K562 (cell line): ENCODE data around the gene GON7. TPM values are rescaled to one million over a fixed set of nuclear protein-coding genes. Genes with fewer than 3 reads are reported as not detected.

Experiments used
- ASH1L ChIP-seq: fragments of 450-650 bp; IDR thresholded peaks from 2 replicates; pipeline ENCODE4 v1.6.1; 2018; ENCODE audit warnings: borderline replicate concordance, mild to moderate bottlenecking, low read depth; ENCODE audit not compliant: partially characterized antibody
- BACH1 ChIP-seq: fragments of 200-800 bp; sonication (Bioruptor generic); IDR thresholded peaks from 2 replicates; pipeline ENCODE4 v1.6.1; 2016; ENCODE audit warnings: missing genetic modification characterization, missing compliant biosample characterization
- DDX20 ChIP-seq: fragments of 450-650 bp; IDR thresholded peaks from 2 replicates; pipeline ENCODE4 v1.6.1; 2016; ENCODE audit warnings: missing genetic modification characterization, low read depth, mild to moderate bottlenecking, missing compliant biosample characterization, moderate library complexity
- E2F6 ChIP-seq, 2 experiments: IDR thresholded peaks; 2 replicates each; pipeline ENCODE4 v1.6.1; 2011; ENCODE audit warnings: borderline replicate concordance in 1 of 2, control low read depth in 1 of 2, low read depth in 1 of 2, low read length in 1 of 2, mild to moderate bottlenecking in 1 of 2, mixed read lengths in 1 of 2, moderate library complexity in 1 of 2; ENCODE audit not compliant: insufficient read depth in 1 of 2, insufficient read length in 1 of 2, poor library complexity in 1 of 2, severe bottlenecking in 1 of 2; ENCODE audit errors: extremely low read depth in 1 of 2
- ESRRB ChIP-seq: fragments of 250-450 bp; sonication (Bioruptor Pico); IDR thresholded peaks from 2 replicates; pipeline ENCODE4 v1.5.0; 2020; ENCODE audit warnings: mild to moderate bottlenecking, moderate library complexity, borderline replicate concordance
- ETV5 ChIP-seq: sonication (generic); formaldehyde crosslinking; IDR thresholded peaks from 2 replicates; pipeline ENCODE4 v1.4.0; 2020; ENCODE audit warnings: low read depth, mild to moderate bottlenecking, missing genetic modification reagents
- GATA2 ChIP-seq: sonication (generic); formaldehyde crosslinking; IDR thresholded peaks from 2 replicates; pipeline ENCODE4 v1.4.0; 2020; ENCODE audit warnings: mild to moderate bottlenecking, missing genetic modification reagents
- MEF2D ChIP-seq: conservative IDR thresholded peaks from 2 replicates; pipeline ENCODE4 v1.6.1; 2016; ENCODE audit warnings: low read depth, missing genetic modification characterization, missing compliant biosample characterization
- PHF21A ChIP-seq: fragments of 450-650 bp; IDR thresholded peaks from 2 replicates; pipeline ENCODE4 v1.6.1; 2017; ENCODE audit warnings: low read depth, borderline replicate concordance
- SAP30 ChIP-seq: fragments of 200-600 bp; sonication (generic); IDR thresholded peaks from 2 replicates; pipeline ENCODE4 v1.6.1; 2012; ENCODE audit warnings: borderline replicate concordance, low read depth, mild to moderate bottlenecking, moderate library complexity, low read length, control low read depth, inconsistent platforms; ENCODE audit not compliant: insufficient read depth, poor library complexity, severe bottlenecking
- STAT5A ChIP-seq: IDR thresholded peaks from 2 replicates; pipeline ENCODE4 v1.6.1; 2012; ENCODE audit warnings: low read length, inconsistent platforms, borderline replicate concordance
- ZKSCAN1 ChIP-seq: fragments of 150-350 bp; IDR thresholded peaks from 2 replicates; pipeline ENCODE4 v1.6.1; 2016; ENCODE audit warnings: low read depth, low read length
- ZNF197 ChIP-seq: fragments of 200-800 bp; sonication (Bioruptor generic); IDR thresholded peaks from 2 replicates; pipeline ENCODE4 v1.6.1; 2016; ENCODE audit warnings: low read depth, missing genetic modification characterization, missing compliant biosample characterization
- ZNF324 ChIP-seq: fragments of 250-450 bp; sonication (Bioruptor Pico); IDR thresholded peaks from 2 replicates; pipeline ENCODE4 v1.4.0; 2020; ENCODE audit warnings: mild to moderate bottlenecking
- ZNF592 ChIP-seq: fragments of 450-650 bp; IDR thresholded peaks from 2 replicates; pipeline ENCODE4 v1.6.1; 2017; ENCODE audit warnings: antibody characterized with exemption, mild to moderate bottlenecking
- ZNF764 ChIP-seq: fragments of 250-450 bp; sonication (Bioruptor Pico); IDR thresholded peaks from 2 replicates; pipeline ENCODE4 v1.4.0; 2020; ENCODE audit warnings: low read depth, mild to moderate bottlenecking, moderate library complexity
- ZSCAN29 ChIP-seq: fragments of 450-650 bp; IDR thresholded peaks from 2 replicates; pipeline ENCODE4 v1.6.1; 2017
- polyA plus RNA-seq, 8 experiments: library from polyadenylated mRNA; depleted of rRNA in 4 of 8; stranded (reverse) in 5 of 8; unstranded in 3 of 8; fragments of >200 nt; fragmentation: Nextera tagmentation in 2 of 8; fragmentation: Illumina TruSeq in 1 of 8; extraction: Ambion mirVana in 2 of 8; extraction: Trizol in 1 of 8; gene quantifications; 2 replicates each; pipeline versions ENCODE4 v1.2.1 to v1.2.3, GENCODE V29; 2011 to 2014; ENCODE audit warnings: inconsistent platforms in 1 of 8, missing spikeins in 1 of 8
- total RNA-seq, 7 experiments: library from RNA; depleted of rRNA in 6 of 7; stranded (reverse); fragments of >200 nt in 6 of 7; fragmentation: Illumina TruSeq in 2 of 7; extraction: Trizol in 2 of 7; gene quantifications; 2 replicates each; pipeline versions ENCODE4 v1.2.1 to v1.2.3, GENCODE V29; 2011 to 2021; ENCODE audit warnings: low replicate concordance in 1 of 7
- TF ChIP-seq, protein P1 (sequence below): sonication (generic); formaldehyde crosslinking; IDR thresholded peaks from 2 replicates; pipeline ENCODE4 v1.5.0; 2020; ENCODE audit warnings: missing genetic modification reagents
- TF ChIP-seq, protein P2 (sequence below): IDR thresholded peaks from 2 replicates; pipeline ENCODE4 v1.6.1; 2016; ENCODE audit warnings: missing genetic modification characterization, missing compliant biosample characterization

The GON7 gene
- total and polyA plus RNA-seq, 9 of the 15 experiments (the other 6 are each of a cell fraction or from before 2014, with no cell fraction given) = 13.7 to 34.0 (median 23.9) TPM

DNA sequence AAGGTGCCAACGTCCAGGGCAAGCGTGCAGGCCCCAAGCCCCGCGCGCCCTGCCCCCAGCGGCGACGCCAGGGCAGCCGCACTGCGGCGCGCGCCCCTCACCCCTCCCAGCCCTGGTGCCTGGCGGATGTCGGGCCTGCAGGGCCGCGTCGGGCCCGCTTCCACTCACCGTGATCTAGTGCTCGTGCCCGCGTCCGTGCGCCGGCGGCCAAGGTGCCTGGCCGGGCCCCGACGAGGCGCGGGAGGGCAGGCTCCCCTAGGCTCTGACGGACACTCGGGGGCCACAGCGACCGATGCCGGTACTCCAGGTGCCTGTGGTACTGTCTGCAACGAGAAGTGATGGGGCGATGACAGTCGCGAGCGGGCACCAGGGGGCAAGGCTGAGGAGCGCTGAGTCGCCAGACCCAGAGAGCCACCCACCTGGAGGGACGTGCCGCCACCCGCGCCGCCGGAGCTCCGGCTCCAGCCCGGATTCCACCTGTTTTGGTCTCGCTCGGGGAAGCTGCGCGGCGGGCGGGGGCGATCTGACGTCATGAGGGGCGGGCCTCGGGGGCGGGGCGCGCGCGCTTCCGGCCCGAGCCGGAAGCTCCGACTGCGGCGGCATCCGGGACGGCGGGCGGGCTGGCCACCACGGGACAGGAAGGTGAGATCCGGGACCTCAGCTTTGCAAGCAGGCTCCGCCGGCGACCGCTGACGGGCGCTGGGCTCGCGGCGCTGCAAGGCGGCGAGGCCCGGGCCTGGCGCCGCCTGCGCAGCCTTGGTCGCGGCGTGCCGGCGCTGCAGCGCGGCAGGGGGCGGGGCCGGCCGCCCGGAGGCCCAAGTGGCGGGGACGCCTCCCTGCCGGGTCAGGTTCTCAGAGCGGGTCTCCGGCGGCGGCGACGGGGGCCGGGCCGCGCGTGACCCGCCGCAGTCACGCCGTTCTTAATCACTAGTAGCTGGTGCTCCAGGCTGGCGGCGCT is 22.2 kb downstream of the GON7 start, which contains the start of the genes LYSET and MOAP1 (continued):
- TF ChIP-seq ZNF197 (CRISPR knock-in tag) (no peak), SAP30 (peak; percentile 58), MEF2D (no peak), ZSCAN29 (no peak), DDX20 (tag) (no peak), ZNF592 (no peak), ETV5 (peak; percentile 51; the same call in 1 of the 2 replicates), ZNF324 (CRISPR knock-in tag) (no peak), ZKSCAN1 (no peak), ASH1L (no peak), ZNF764 (CRISPR knock-in tag) (no peak), ESRRB (CRISPR knock-in tag) (no peak), PHF21A (no peak), STAT5A (no peak), GATA2 (CRISPR knock-in tag) (no peak), E2F6 (IDR thresholded peaks at IDR 0.05; ENCODE audit: borderline replicate concordance in 1 of 2, extremely low read depth in 1 of 2, insufficient read depth in 1 of 2, insufficient read length in 1 of 2, low read depth in 1 of 2, low read length in 1 of 2, poor library complexity in 1 of 2, severe bottlenecking in 1 of 2) (peak; percentile 27 to 64), BACH1 (tag) (no peak)
- TF ChIP-seq, protein P1, sequence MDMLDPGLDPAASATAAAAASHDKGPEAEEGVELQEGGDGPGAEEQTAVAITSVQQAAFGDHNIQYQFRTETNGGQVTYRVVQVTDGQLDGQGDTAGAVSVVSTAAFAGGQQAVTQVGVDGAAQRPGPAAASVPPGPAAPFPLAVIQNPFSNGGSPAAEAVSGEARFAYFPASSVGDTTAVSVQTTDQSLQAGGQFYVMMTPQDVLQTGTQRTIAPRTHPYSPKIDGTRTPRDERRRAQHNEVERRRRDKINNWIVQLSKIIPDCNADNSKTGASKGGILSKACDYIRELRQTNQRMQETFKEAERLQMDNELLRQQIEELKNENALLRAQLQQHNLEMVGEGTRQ (CRISPR knock-in tag) = no peak; the same call in 1 of the 2 replicates
- TF ChIP-seq, protein P2, sequence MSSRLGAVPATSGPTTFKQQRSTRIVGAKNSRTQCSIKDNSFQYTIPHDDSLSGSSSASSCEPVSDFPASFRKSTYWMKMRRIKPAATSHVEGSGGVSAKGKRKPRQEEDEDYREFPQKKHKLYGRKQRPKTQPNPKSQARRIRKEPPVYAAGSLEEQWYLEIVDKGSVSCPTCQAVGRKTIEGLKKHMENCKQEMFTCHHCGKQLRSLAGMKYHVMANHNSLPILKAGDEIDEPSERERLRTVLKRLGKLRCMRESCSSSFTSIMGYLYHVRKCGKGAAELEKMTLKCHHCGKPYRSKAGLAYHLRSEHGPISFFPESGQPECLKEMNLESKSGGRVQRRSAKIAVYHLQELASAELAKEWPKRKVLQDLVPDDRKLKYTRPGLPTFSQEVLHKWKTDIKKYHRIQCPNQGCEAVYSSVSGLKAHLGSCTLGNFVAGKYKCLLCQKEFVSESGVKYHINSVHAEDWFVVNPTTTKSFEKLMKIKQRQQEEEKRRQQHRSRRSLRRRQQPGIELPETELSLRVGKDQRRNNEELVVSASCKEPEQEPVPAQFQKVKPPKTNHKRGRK (tag) = no peak
